ENCODE results near the gene RBM17. TPM values are rescaled to one million over a fixed set of nuclear protein-coding genes. Genes with fewer than 3 reads are reported as not detected.

The RBM17 gene
- total RNA-seq, 3 donors from 2014 or later (not counting 1 experiment from before 2014, with no cell fraction given) = 120 to 147 (median 147) TPM

DNA sequence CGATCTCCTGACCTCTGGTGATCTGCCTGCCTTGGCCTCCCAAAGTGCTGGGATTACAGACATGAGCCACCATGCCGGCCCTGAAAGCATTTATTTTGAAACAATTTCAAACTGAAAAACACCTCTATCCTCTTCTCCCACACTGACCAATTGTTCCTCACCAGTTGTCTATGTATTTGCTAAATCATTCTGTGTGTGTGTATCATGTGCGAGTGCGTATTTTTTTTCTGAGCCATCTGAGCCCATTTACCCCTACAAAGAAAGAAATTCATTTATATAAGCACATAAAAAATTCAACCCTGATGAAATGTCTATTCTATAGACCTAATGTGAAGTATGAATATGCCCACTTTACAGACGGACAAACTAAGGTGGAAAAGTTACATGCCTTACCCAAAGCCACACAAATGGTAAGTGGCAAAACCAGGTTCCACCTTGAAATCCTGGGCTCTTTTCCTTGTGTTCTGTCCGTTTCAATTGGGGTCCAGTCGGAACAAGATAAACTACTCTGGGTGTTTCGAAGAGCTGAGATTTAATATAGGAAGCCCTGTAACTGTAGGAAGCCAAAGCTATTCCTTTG is 46.8 kb downstream of the RBM17 start:
- ATAC-seq (no peak), DNase-seq (no peak)
- Histone ChIP-seq H3K9me3 (ENCODE audit: control insufficient read depth, insufficient read depth, low read length) (no peaks in the 10 kb centered on the region), H3K27me3 (ENCODE audit: control insufficient read depth, insufficient read depth, low read length) (no peaks in the 10 kb centered on the region), H3K4me1 (ENCODE audit: control insufficient read depth, insufficient read depth, low read length) (peaks cover 14% of the 10 kb centered on the region), H3K27ac (ENCODE audit: low read length) (no peak overlapping the region), H3K4me3 (ENCODE audit: low read length) (no peak overlapping the region), H3K36me3 (ENCODE audit: control insufficient read depth, insufficient read depth, low read length) (no peaks in the 10 kb centered on the region)
- H3K27me3 Mint-ChIP-seq (ENCODE audit: low read depth in 2 of 2) = peaks cover 0 to under 1% of the 10 kb centered on the region in 2 donors
- H3K9me3 Mint-ChIP-seq = no peaks in the 10 kb centered on the region
- H3K4me3 Mint-ChIP-seq = no peak overlapping the region
- H3K4me1 Mint-ChIP-seq = peaks cover 6 to 11% of the 10 kb centered on the region in 2 donors
- no peak overlapping the region for H3K27ac Mint-ChIP-seq
- H3K36me3 Mint-ChIP-seq = no peaks in the 10 kb centered on the region
- TF ChIP-seq, protein P1, sequence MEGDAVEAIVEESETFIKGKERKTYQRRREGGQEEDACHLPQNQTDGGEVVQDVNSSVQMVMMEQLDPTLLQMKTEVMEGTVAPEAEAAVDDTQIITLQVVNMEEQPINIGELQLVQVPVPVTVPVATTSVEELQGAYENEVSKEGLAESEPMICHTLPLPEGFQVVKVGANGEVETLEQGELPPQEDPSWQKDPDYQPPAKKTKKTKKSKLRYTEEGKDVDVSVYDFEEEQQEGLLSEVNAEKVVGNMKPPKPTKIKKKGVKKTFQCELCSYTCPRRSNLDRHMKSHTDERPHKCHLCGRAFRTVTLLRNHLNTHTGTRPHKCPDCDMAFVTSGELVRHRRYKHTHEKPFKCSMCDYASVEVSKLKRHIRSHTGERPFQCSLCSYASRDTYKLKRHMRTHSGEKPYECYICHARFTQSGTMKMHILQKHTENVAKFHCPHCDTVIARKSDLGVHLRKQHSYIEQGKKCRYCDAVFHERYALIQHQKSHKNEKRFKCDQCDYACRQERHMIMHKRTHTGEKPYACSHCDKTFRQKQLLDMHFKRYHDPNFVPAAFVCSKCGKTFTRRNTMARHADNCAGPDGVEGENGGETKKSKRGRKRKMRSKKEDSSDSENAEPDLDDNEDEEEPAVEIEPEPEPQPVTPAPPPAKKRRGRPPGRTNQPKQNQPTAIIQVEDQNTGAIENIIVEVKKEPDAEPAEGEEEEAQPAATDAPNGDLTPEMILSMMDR (IDR thresholded peaks at IDR 0.05) = no peak
- 93% methylated on average over 6 of the region's 8 CpGs for WGBS (ENCODE audit: insufficient coverage)
- intact Hi-C loops (cut with micrococcal nuclease) = no loop called here

GRCh38 chr10:6136215-6137201 is 47.7 kb downstream of the RBM17 start:
- no peak overlapping the region for H3K27ac Mint-ChIP-seq
- 71% methylated on average over 18 of the region's 20 CpGs for WGBS (ENCODE audit: insufficient coverage)
- intact Hi-C loops (cut with micrococcal nuclease) = no loop called here

GRCh38 chr10:6138456-6138855 is 49.6 kb downstream of the RBM17 start:
- no peaks in the 10 kb centered on the region for H3K9me3 ChIP-seq (ENCODE audit: control insufficient read depth, insufficient read depth, low read length)
- Mint-ChIP-seq H3K27me3 (ENCODE audit: low read depth in 2 of 2) (peaks cover 0 to 5% of the 10 kb centered on the region in 2 donors), H3K4me1 (peaks cover 12 to 21% of the 10 kb centered on the region in 2 donors), H3K27ac (no peak overlapping the region), H3K4me3 (no peak overlapping the region), H3K36me3 (no peaks in the 10 kb centered on the region), H3K9me3 (no peaks in the 10 kb centered on the region)
- ATAC-seq = no peak
- TF ChIP-seq, protein P1 (IDR thresholded peaks at IDR 0.05) = no peak
- intact Hi-C loops (cut with micrococcal nuclease) = no loop called here
- no peaks in the 10 kb centered on the region for H3K36me3 ChIP-seq (ENCODE audit: control insufficient read depth, insufficient read depth, low read length)
- no peak overlapping the region for H3K4me3 ChIP-seq (ENCODE audit: low read length)
- H3K27me3 ChIP-seq (ENCODE audit: control insufficient read depth, insufficient read depth, low read length) = no peaks in the 10 kb centered on the region
- H3K4me1 ChIP-seq (ENCODE audit: control insufficient read depth, insufficient read depth, low read length) = peaks cover 16% of the 10 kb centered on the region
- no peak overlapping the region for H3K27ac ChIP-seq (ENCODE audit: low read length)
- DNase-seq = no peak
- 96% methylated on average over 9 of the region's 11 CpGs for WGBS (ENCODE audit: insufficient coverage)

More at GRCh38 chr10:6136215-6137201, 47.7 kb downstream of the RBM17 start:
- H3K9me3 Mint-ChIP-seq = no peaks in the 10 kb centered on the region
- DNase-seq (no peak), ATAC-seq (no peak)
- H3K27me3 Mint-ChIP-seq (ENCODE audit: low read depth in 2 of 2) = peaks cover 0 to 5% of the 10 kb centered on the region in 2 donors
- TF ChIP-seq, protein P1 (IDR thresholded peaks at IDR 0.05) = no peak
- no peaks in the 10 kb centered on the region for H3K36me3 Mint-ChIP-seq
- Histone ChIP-seq H3K27ac (ENCODE audit: low read length) (no peak overlapping the region), H3K4me1 (ENCODE audit: control insufficient read depth, insufficient read depth, low read length) (peaks cover 13% of the 10 kb centered on the region), H3K36me3 (ENCODE audit: control insufficient read depth, insufficient read depth, low read length) (no peaks in the 10 kb centered on the region), H3K4me3 (ENCODE audit: low read length) (no peak overlapping the region), H3K9me3 (ENCODE audit: control insufficient read depth, insufficient read depth, low read length) (no peaks in the 10 kb centered on the region), H3K27me3 (ENCODE audit: control insufficient read depth, insufficient read depth, low read length) (no peaks in the 10 kb centered on the region)
- H3K4me3 Mint-ChIP-seq = no peak overlapping the region
- peaks cover 12 to 19% of the 10 kb centered on the region in 2 donors for H3K4me1 Mint-ChIP-seq

Data from natural killer cell (primary cell).